A549 (cell line): ENCODE measurements around the gene GALR3. TPM values are rescaled to one million over a fixed set of nuclear protein-coding genes. Genes with fewer than 3 reads are reported as not detected.

ENCODE experiments used
- ATAC-seq, 2 experiments: fragments of 200-7000 bp in 1 of 2; fragments of >200 bp in 1 of 2; cut with Nextera tagmentation in 1 of 2; cut with Tn5 transposase in 1 of 2; 3 replicates each; pipeline versions ENCODE4 v1.8.0 to v1.9.1; 2018 to 2020; ENCODE audit warnings: mild to moderate bottlenecking in 1 of 2, moderate library complexity in 1 of 2
- CTCF ChIA-PET: fragments of 300-600 bp; sonication (Branson Sonifier 250); formaldehyde crosslinking; extraction: SDS; loops from one replicate; lab custom pipeline; 2021; ENCODE audit warnings: antibody characterized with exemption, inconsistent platforms; lab: Yijun Ruan, JAX
- POLR2A ChIA-PET: fragments of 350-600 bp; formaldehyde crosslinking; extraction: SDS; loops from one replicate; lab custom pipeline; 2021; ENCODE audit warnings: antibody characterized with exemption, inconsistent platforms; lab: Yijun Ruan, JAX
- DNase-seq, 2 experiments: peaks; one replicate each; pipeline versions ENCODE4 v3.0.0 to v3.0.0-alpha.2; 2011 to 2016; ENCODE audit warnings: low read depth in 1 of 2, low spot score in 1 of 2
- FAIRE-seq: peaks from 2 replicates; lab custom pipeline; 2011; peaks lifted over from hg19 to GRCh38; lab: Jason Lieb, UNC
- H3K27ac ChIP-seq, 2 experiments: fragments of >200 bp; sonication (Bioruptor Twin); formaldehyde crosslinking; 3 replicates each; pipeline ENCODE4 v1.5.1; 2016 to 2017
- H3K4me1 ChIP-seq: fragments of >200 bp; sonication (Bioruptor Twin); formaldehyde crosslinking; 3 replicates; pipeline ENCODE4 v1.6.1; 2016
- H3K4me2 ChIP-seq: fragments of >200 bp; sonication (Bioruptor Twin); formaldehyde crosslinking; 3 replicates; pipeline ENCODE4 v1.6.1; 2016
- H3K4me3 ChIP-seq: fragments of >200 bp; sonication (Bioruptor Twin); formaldehyde crosslinking; 3 replicates; pipeline ENCODE4 v1.5.1; 2016
- H3K9me3 ChIP-seq: fragments of >200 bp; sonication (Bioruptor Twin); formaldehyde crosslinking; 3 replicates; pipeline ENCODE4 v1.6.1; 2016
- BHLHE40 ChIP-seq: IDR thresholded peaks from 2 replicates; pipeline ENCODE4 v1.6.1; 2012; ENCODE audit warnings: low read depth, low read length, inconsistent platforms
- CHD2 ChIP-seq: fragments of 150-350 bp; IDR thresholded peaks from 2 replicates; pipeline ENCODE4 v1.6.1; 2014; ENCODE audit warnings: low read length; ENCODE audit not compliant: partially characterized antibody
- CHD4 ChIP-seq: fragments of 200-600 bp; sonication (generic); IDR thresholded peaks from 2 replicates; pipeline ENCODE4 v1.6.1; 2016; ENCODE audit warnings: antibody characterized with exemption, mild to moderate bottlenecking, borderline replicate concordance
- FOXS1 ChIP-seq: fragments of 250-450 bp; sonication (Bioruptor Pico); IDR thresholded peaks from 2 replicates; pipeline ENCODE4 v1.5.0; 2020; ENCODE audit warnings: mild to moderate bottlenecking, moderate library complexity
- HES2 ChIP-seq: fragments of >200 bp; sonication (Bioruptor Twin); formaldehyde crosslinking; IDR thresholded peaks from 2 replicates; pipeline ENCODE4 v1.6.1; 2016
- HOXB13 ChIP-seq: fragments of 250-450 bp; sonication (Bioruptor Pico); IDR thresholded peaks from 2 replicates; pipeline ENCODE4 v1.5.0; 2020; ENCODE audit warnings: low read depth, mild to moderate bottlenecking, moderate library complexity
- JUN ChIP-seq, 2 experiments: fragments of >200 bp; sonication (Bioruptor Twin); formaldehyde crosslinking; IDR thresholded peaks; 2 replicates in 1 of 2; 3 replicates in 1 of 2; pipeline ENCODE4 v1.6.1; 2016 to 2017
- KDM1A ChIP-seq: fragments of 200-600 bp; sonication (generic); IDR thresholded peaks from 2 replicates; pipeline ENCODE4 v1.6.1; 2016; ENCODE audit warnings: low read depth, mild to moderate bottlenecking
- MAFK ChIP-seq: fragments of 450-650 bp; IDR thresholded peaks from 2 replicates; pipeline ENCODE4 v1.6.1; 2014; ENCODE audit not compliant: partially characterized antibody
- NFE2L2 ChIP-seq: fragments of 150-350 bp; conservative IDR thresholded peaks from 2 replicates; pipeline ENCODE4 v1.6.1; 2014; ENCODE audit warnings: low read length
- POLR2A ChIP-seq: IDR thresholded peaks from 2 replicates; pipeline ENCODE4 v1.6.1; 2012; ENCODE audit warnings: mild to moderate bottlenecking, low read length
- RCOR1 ChIP-seq: fragments of 150-350 bp; IDR thresholded peaks from 2 replicates; pipeline ENCODE4 v1.6.1; 2014; ENCODE audit warnings: antibody characterized with exemption, low read length, low read depth
- TFCP2L1 ChIP-seq: fragments of 250-450 bp; sonication (Bioruptor Pico); IDR thresholded peaks from 2 replicates; pipeline ENCODE4 v1.5.0; 2021; ENCODE audit warnings: mild to moderate bottlenecking
- TP53 ChIP-seq: fragments of 250-450 bp; sonication (Bioruptor Pico); IDR thresholded peaks from 2 replicates; pipeline ENCODE4 v1.5.0; 2021; ENCODE audit warnings: mild to moderate bottlenecking, moderate library complexity
- WGBS: methylation state at CpG from one replicate; pipeline ENCODE4 v1.1.6; 2017; ENCODE audit errors: missing lambda C conversion rate; 5-methylcytosine and 5-hydroxymethylcytosine counted together
- polyA plus RNA-seq, 4 experiments: library from polyadenylated mRNA; depleted of rRNA in 3 of 4; stranded (reverse); fragments of >200 nt; fragmentation: RNase III in 1 of 4; extraction: RNeasy Plus Mini Kit Qiagen cat#74134 plus additional on column Dnase treatment in 1 of 4; gene quantifications; 2 replicates in 3 of 4; 3 replicates in 1 of 4; pipeline ENCODE4 v1.2.3, GENCODE V29; 2011 to 2017
- small RNA-seq, 6 experiments: library from RNA; depleted of rRNA; stranded (forward); fragments of <200 nt; gene quantifications; one replicate each; pipeline ENCODE3, GENCODE V24; 2012
- TF ChIP-seq, protein P1 (sequence below): fragments of 150-350 bp; IDR thresholded peaks from 2 replicates; pipeline ENCODE4 v1.6.1; 2014; ENCODE audit warnings: low read depth, mild to moderate bottlenecking, low read length
- TF ChIP-seq, protein P2 (sequence below): fragments of 450-650 bp; IDR thresholded peaks from 2 replicates; pipeline ENCODE4 v1.6.1; 2014; ENCODE audit warnings: antibody characterized with exemption
- TF ChIP-seq, protein P3 (sequence below): IDR thresholded peaks from 2 replicates; pipeline ENCODE4 v1.6.1; 2012

Gene GALR3
- polyA plus RNA-seq, 2 of the 4 experiments (the other 2 are of a cell fraction) = not detected

- Histone ChIP-seq H3K27ac (no peak overlapping the region), H3K4me1 (no peaks in the 10 kb centered on the region), H3K4me2 (no peak overlapping the region), H3K9me3 (no peaks in the 10 kb centered on the region), H3K4me3 (no peak overlapping the region)
- 79% methylated on average over 4 of the region's 7 CpGs for WGBS
- POLR2A ChIA-PET = no interaction called here
- TF ChIP-seq HOXB13 (CRISPR knock-in tag) (no peak), CHD2 (no peak), RCOR1 (no peak), KDM1A (no peak), BHLHE40 (no peak), JUN (IDR thresholded peaks at IDR 0.05) (no peak), MAFK (no peak), FOXS1 (CRISPR knock-in tag) (no peak), HES2 (no peak), CHD4 (no peak), TFCP2L1 (CRISPR knock-in tag) (no peak), POLR2A (no peak), NFE2L2 (no peak), TP53 (CRISPR knock-in tag) (no peak)
- TF ChIP-seq, protein P1, sequence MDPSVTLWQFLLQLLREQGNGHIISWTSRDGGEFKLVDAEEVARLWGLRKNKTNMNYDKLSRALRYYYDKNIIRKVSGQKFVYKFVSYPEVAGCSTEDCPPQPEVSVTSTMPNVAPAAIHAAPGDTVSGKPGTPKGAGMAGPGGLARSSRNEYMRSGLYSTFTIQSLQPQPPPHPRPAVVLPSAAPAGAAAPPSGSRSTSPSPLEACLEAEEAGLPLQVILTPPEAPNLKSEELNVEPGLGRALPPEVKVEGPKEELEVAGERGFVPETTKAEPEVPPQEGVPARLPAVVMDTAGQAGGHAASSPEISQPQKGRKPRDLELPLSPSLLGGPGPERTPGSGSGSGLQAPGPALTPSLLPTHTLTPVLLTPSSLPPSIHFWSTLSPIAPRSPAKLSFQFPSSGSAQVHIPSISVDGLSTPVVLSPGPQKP = no peak
- TF ChIP-seq, protein P2, sequence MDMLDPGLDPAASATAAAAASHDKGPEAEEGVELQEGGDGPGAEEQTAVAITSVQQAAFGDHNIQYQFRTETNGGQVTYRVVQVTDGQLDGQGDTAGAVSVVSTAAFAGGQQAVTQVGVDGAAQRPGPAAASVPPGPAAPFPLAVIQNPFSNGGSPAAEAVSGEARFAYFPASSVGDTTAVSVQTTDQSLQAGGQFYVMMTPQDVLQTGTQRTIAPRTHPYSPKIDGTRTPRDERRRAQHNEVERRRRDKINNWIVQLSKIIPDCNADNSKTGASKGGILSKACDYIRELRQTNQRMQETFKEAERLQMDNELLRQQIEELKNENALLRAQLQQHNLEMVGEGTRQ = no peak
- TF ChIP-seq, protein P3, sequence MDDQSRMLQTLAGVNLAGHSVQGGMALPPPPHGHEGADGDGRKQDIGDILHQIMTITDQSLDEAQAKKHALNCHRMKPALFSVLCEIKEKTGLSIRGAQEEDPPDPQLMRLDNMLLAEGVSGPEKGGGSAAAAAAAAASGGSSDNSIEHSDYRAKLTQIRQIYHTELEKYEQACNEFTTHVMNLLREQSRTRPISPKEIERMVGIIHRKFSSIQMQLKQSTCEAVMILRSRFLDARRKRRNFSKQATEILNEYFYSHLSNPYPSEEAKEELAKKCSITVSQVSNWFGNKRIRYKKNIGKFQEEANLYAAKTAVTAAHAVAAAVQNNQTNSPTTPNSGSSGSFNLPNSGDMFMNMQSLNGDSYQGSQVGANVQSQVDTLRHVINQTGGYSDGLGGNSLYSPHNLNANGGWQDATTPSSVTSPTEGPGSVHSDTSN = no peak
- CTCF ChIA-PET = no interaction called here
- ATAC-seq (no peak; a peak in 1 of 6 replicates), DNase-seq (no peak), FAIRE-seq (no peak)
Measured at GRCh38 chr22:37870273-37870672, 47.1 kb downstream of the GALR3 start.

Small RNAs within 50 kb of the gene (small RNA-seq; reads per million reads assigned to genes)
- gene MIR659 = 0 to 10.3 (median 2.1) reads per million in 6 experiments

Other genes starting within 250 kb of the GALR3 start
- gene LGALS2, start 243.3 kb upstream of the GALR3 start, polyA plus RNA-seq (2011; rRNA removed) = 1.1 and 2.0 TPM in 2 replicates
- gene LGALS2, start 243.3 kb upstream of the GALR3 start, polyA plus RNA-seq (2017; fragmentation: RNase III; extraction: RNeasy Plus Mini Kit Qiagen cat#74134 plus additional on column Dnase treatment) = 0.45 to 0.75 TPM (median 0.63 TPM) in 3 replicates
- gene GGA1, start 214.5 kb upstream of the GALR3 start, polyA plus RNA-seq (2011; rRNA removed) = 20.5 and 22.0 TPM in 2 replicates
- 23.5 to 28.4 TPM (median 26.1 TPM) in 3 replicates for gene GGA1, start 214.5 kb upstream of the GALR3 start, polyA plus RNA-seq (2017; fragmentation: RNase III; extraction: RNeasy Plus Mini Kit Qiagen cat#74134 plus additional on column Dnase treatment)
- gene SH3BP1, start 183.7 kb upstream of the GALR3 start, polyA plus RNA-seq (2011; rRNA removed) = 1.6 and 1.8 TPM in 2 replicates
- 1.6 to 2.8 TPM (median 2.7 TPM) in 3 replicates for gene SH3BP1, start 183.7 kb upstream of the GALR3 start, polyA plus RNA-seq (2017; fragmentation: RNase III; extraction: RNeasy Plus Mini Kit Qiagen cat#74134 plus additional on column Dnase treatment)
- gene PDXP, start 164.7 kb upstream of the GALR3 start, polyA plus RNA-seq (2011; rRNA removed) = 13.1 and 17.9 TPM in 2 replicates
- 10.5 to 11.5 TPM (median 10.8 TPM) in 3 replicates for gene PDXP, start 164.7 kb upstream of the GALR3 start, polyA plus RNA-seq (2017; fragmentation: RNase III; extraction: RNeasy Plus Mini Kit Qiagen cat#74134 plus additional on column Dnase treatment)
- 584 and 723 TPM in 2 replicates for gene LGALS1, start 147.7 kb upstream of the GALR3 start, polyA plus RNA-seq (2011; rRNA removed)
- gene LGALS1, start 147.7 kb upstream of the GALR3 start, polyA plus RNA-seq (2017; fragmentation: RNase III; extraction: RNeasy Plus Mini Kit Qiagen cat#74134 plus additional on column Dnase treatment) = 1,477 to 1,633 TPM (median 1,616 TPM) in 3 replicates
- gene NOL12, start 137.0 kb upstream of the GALR3 start, polyA plus RNA-seq (2011; rRNA removed) = 13.6 and 23.0 TPM in 2 replicates
- gene NOL12, start 137.0 kb upstream of the GALR3 start, polyA plus RNA-seq (2017; fragmentation: RNase III; extraction: RNeasy Plus Mini Kit Qiagen cat#74134 plus additional on column Dnase treatment) = 34.5 to 39.3 TPM (median 37.3 TPM) in 3 replicates
- 15.7 and 32.6 TPM in 2 replicates for gene TRIOBP, start 126.3 kb upstream of the GALR3 start, polyA plus RNA-seq (2011; rRNA removed)
- gene TRIOBP, start 126.3 kb upstream of the GALR3 start, polyA plus RNA-seq (2017; fragmentation: RNase III; extraction: RNeasy Plus Mini Kit Qiagen cat#74134 plus additional on column Dnase treatment) = 25.5 to 29.5 TPM (median 26.0 TPM) in 3 replicates
- gene GCAT, start 15.4 kb upstream of the GALR3 start, polyA plus RNA-seq (2011; rRNA removed) = 1.2 and 1.3 TPM in 2 replicates
- gene GCAT, start 15.4 kb upstream of the GALR3 start, polyA plus RNA-seq (2017; fragmentation: RNase III; extraction: RNeasy Plus Mini Kit Qiagen cat#74134 plus additional on column Dnase treatment) = 2.1 to 3.1 TPM (median 2.6 TPM) in 3 replicates
- 13.2 and 15.2 TPM in 2 replicates for gene ANKRD54, start 21.0 kb downstream of the GALR3 start, polyA plus RNA-seq (2011; rRNA removed)
- 19.3 to 21.8 TPM (median 21.1 TPM) in 3 replicates for gene ANKRD54, start 21.0 kb downstream of the GALR3 start, polyA plus RNA-seq (2017; fragmentation: RNase III; extraction: RNeasy Plus Mini Kit Qiagen cat#74134 plus additional on column Dnase treatment)
- 423 and 493 TPM in 2 replicates for gene EIF3L, start 26.0 kb downstream of the GALR3 start, polyA plus RNA-seq (2011; rRNA removed)
- 212 to 222 TPM (median 218 TPM) in 3 replicates for gene EIF3L, start 26.0 kb downstream of the GALR3 start, polyA plus RNA-seq (2017; fragmentation: RNase III; extraction: RNeasy Plus Mini Kit Qiagen cat#74134 plus additional on column Dnase treatment)
- 10.4 and 11.1 TPM in 2 replicates for gene MICALL1, start 82.9 kb downstream of the GALR3 start, polyA plus RNA-seq (2011; rRNA removed)
- gene MICALL1, start 82.9 kb downstream of the GALR3 start, polyA plus RNA-seq (2017; fragmentation: RNase III; extraction: RNeasy Plus Mini Kit Qiagen cat#74134 plus additional on column Dnase treatment) = 16.1 to 19.0 TPM (median 18.6 TPM) in 3 replicates
- gene C22orf23, start 130.2 kb downstream of the GALR3 start, polyA plus RNA-seq (2011; rRNA removed) = 0.49 and 0.52 TPM in 2 replicates
- 0.26 to 0.37 TPM (median 0.26 TPM) in 3 replicates for gene C22orf23, start 130.2 kb downstream of the GALR3 start, polyA plus RNA-seq (2017; fragmentation: RNase III; extraction: RNeasy Plus Mini Kit Qiagen cat#74134 plus additional on column Dnase treatment)
- 59.1 and 90.0 TPM in 2 replicates for gene POLR2F, start 130.3 kb downstream of the GALR3 start, polyA plus RNA-seq (2011; rRNA removed)
- gene POLR2F, start 130.3 kb downstream of the GALR3 start, polyA plus RNA-seq (2017; fragmentation: RNase III; extraction: RNeasy Plus Mini Kit Qiagen cat#74134 plus additional on column Dnase treatment) = 180 to 194 TPM (median 183 TPM) in 3 replicates
- not detected in 2 replicates for gene SOX10, start 161.2 kb downstream of the GALR3 start, polyA plus RNA-seq (2011; rRNA removed)
- not detected in 3 replicates for gene SOX10, start 161.2 kb downstream of the GALR3 start, polyA plus RNA-seq (2017; fragmentation: RNase III; extraction: RNeasy Plus Mini Kit Qiagen cat#74134 plus additional on column Dnase treatment)
- gene PICK1, start 234.0 kb downstream of the GALR3 start, polyA plus RNA-seq (2011; rRNA removed) = 12.9 and 17.8 TPM in 2 replicates
- gene PICK1, start 234.0 kb downstream of the GALR3 start, polyA plus RNA-seq (2017; fragmentation: RNase III; extraction: RNeasy Plus Mini Kit Qiagen cat#74134 plus additional on column Dnase treatment) = 15.6 to 16.1 TPM (median 16.0 TPM) in 3 replicates